GM13977 (cell line): ENCODE data around the gene TMEM178B.
"Not testable (repeated sequence)": the region's sequence is repeated elsewhere in the genome, so short reads cannot be mapped to it uniquely, and the experiment has no call there.

Source experiments
- DNase-seq: peaks from one replicate; pipeline ENCODE4 v3.0.0; 2012; ENCODE audit warnings: low spot score
- CTCF ChIP-seq: IDR thresholded peaks from 2 replicates; pipeline ENCODE4 v1.5.1; 2012; ENCODE audit warnings: mild to moderate bottlenecking, control low read depth; ENCODE audit not compliant: insufficient read depth; ENCODE audit errors: extremely low read depth, missing control alignments
- in situ Hi-C: fragments of 300-500 bp; cut with MboI; formaldehyde crosslinking; loops from one replicate; pipeline ENCODE4 v1.12.0; 2022; ENCODE audit warnings: low sequenced_read_pairs, low pct_unique_long_range_greater_than_20kb, mixed read lengths, inconsistent platforms; ENCODE audit not compliant: unreplicated experiment

TMEM178B gene

GRCh38 chr7:141160246-141160860, 86.5 kb downstream of the TMEM178B start:
- in situ Hi-C loops = no loop called here
- TF ChIP-seq CTCF = no peak
- DNase-seq = no peak

DNA sequence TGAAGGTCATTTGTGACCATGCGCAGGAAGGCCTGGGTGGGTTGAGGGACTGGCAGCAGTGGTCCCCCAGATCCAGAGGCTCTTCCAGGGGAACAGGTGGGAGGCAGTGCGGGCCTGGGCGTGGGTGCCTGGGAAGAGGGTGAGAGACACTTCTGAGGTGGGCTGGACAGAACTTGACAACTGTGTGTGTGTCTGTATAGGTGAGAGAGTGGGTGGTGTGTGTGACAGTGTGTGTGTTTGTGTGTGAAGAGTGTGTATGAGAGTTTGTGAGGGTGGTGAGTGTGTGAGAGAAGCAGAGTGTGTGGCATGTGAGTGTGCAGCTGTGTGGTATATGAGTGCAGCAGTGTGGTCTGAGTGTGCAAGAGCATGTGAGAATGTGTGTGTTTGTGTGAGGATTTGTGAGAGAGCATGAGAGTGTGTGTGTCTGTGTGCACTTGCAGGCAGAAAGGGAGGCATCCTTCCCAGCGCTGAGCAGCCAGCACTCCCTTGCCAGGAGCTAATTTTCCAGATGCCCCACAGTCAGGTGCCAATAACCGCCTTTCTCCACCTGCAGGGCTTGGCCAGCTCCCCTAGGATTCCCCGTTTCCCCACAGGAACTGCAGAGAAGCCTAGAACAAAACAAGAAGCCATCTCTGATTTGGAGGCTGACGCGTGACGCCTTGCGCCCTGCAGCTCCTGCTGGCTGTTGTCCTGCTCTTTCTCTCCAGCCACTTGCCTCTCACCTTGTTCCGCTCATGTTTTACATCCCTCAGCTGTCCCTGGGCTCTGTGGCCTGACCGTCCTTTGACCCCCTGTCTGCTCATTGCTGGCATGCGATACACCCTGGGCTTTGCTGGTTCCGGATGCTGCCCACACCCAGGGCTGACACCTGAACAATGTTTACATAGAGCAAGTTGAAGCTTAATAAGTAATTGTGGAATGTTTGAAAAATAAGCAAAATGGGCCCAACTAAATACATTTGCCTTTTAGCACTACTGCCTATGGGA, 88.0 kb downstream of the TMEM178B start:
- no peak for DNase-seq
- TF ChIP-seq CTCF = no peak
- in situ Hi-C loops = no loop called here

DNA sequence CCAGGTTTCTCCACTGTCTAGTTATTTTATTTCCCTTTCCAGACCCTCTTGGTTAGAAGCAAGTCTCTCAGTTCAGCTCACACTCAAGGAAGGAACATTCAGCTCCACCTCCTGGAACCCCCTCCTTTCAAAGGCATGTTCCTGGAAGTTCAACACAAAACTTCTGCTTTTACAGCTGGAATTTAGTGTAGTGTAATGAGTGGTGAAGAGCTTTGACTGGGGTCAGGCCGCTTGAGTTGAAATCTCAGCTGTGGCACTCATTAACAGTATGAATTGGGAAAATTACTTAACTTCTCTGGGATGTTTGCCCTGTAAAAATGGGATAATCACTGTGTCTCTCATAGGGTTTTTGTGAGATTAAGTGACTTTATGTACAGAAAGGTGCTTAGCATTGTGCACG, 91.7 kb downstream of the TMEM178B start:
- DNase-seq = no peak
- TF ChIP-seq CTCF = no peak
- in situ Hi-C loops = no loop called here

DNA sequence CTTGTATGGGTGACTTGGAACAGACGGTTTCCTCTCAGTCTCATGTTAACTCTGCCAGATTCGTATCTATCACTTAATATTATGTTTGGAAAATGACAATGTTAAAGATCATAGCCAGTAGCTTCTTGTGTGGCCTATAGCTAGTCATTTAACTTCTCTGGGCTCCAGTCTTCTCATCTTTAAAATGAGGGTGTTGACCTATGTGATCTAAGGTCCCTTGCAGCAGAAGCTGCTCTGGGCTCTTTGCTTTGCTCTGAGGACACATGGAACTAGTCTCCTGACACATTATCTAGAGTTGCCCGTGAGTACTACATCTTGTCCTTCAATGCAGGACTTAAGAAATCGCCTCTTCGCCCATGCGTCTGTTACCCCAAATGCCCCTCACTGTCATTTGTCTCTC, 93.1 kb downstream of the TMEM178B start:
- no peak for TF ChIP-seq CTCF
- in situ Hi-C loops = no loop called here
- DNase-seq = no peak

- no peak for TF ChIP-seq CTCF
- in situ Hi-C loops = no loop called here
- DNase-seq = no peak
Measured at GRCh38 chr7:141167381-141167964, 93.6 kb downstream of the TMEM178B start.

DNA sequence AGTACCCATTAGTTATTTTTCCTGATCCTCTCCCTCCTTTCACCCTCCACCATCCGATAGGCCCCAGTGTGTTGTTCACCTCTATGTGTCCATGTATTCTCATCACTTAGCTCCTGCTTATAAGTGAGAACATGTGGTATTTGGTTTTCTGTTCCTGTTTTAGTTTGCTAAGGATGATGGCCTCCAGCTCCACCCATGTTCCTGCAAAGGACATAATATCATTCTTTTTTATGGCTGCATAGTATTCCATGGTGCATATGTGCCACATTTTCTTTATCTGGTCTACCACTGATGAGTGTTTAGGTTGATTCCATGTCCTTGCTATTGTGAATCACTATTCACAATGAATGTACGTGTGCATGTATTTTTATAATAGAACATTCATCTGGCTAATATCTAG, 95.3 kb downstream of the TMEM178B start:
- in situ Hi-C loops, DNase-seq: not testable (repeated sequence)

GRCh38 chr7:141175728-141176127, 101.9 kb downstream of the TMEM178B start:
- in situ Hi-C loops = not testable (repeated sequence)

DNA sequence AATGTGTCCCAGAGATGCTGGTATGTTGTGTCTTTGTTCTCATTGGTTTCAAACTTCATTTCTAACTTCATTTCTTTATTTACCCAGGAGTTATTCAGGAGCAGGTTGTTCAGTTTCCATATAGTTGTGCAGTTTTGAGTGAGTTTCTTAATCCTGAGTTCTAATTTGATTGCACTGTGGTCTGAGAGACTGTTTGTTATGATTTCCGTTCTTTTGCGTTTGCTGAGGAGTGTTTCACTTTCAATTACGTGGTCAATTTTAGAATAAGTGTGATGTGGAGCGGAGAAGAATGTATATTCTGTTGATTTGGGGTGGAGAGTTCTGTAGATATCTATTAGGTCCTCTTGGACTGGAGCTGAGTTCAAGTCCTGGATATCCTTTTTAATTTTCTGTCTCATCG, 103.3 kb downstream of the TMEM178B start:
- DNase-seq, in situ Hi-C loops: not testable (repeated sequence)

More at GRCh38 chr7:141175728-141176127, 101.9 kb downstream of the TMEM178B start:
- DNase-seq = not testable (repeated sequence)
